Erythroblast (primary cell): ENCODE data around the gene SERGEF.

Experiments used
- DNase-seq, 2 experiments: peaks; one replicate each; lab custom pipeline; 2025; lab: John Stamatoyannopoulos, UW
- GATA1 ChIP-seq: IDR thresholded peaks from 2 replicates; pipeline ENCODE4 v1.6.1; 2011; ENCODE audit warnings: low read depth, mild to moderate bottlenecking, control low read depth, low read length, moderate library complexity
- POLR2A ChIP-seq: IDR thresholded peaks from 2 replicates; pipeline ENCODE4 v1.6.1; 2011; ENCODE audit warnings: mild to moderate bottlenecking, low read length

The SERGEF gene

GRCh38 chr11:17742019-17742418 is 270.8 kb downstream of the SERGEF start:
- TF ChIP-seq GATA1 (no peak), POLR2A (no peak)
- no peak for DNase-seq

- DNase-seq = no peak
- TF ChIP-seq POLR2A = no peak
- TF ChIP-seq GATA1 = no peak
These were observed 271.4 kb downstream of the SERGEF start for GRCh38 chr11:17741487-17741886.

- no peak for DNase-seq
- TF ChIP-seq GATA1 (no peak), POLR2A (no peak)
These were observed 272.1 kb downstream of the SERGEF start for GRCh38 chr11:17740649-17741235.

GRCh38 chr11:17739945-17740338 is 272.9 kb downstream of the SERGEF start:
- no peak for TF ChIP-seq GATA1
- no peak for TF ChIP-seq POLR2A
- DNase-seq = no peak

- TF ChIP-seq GATA1 (no peak), POLR2A (no peak)
- DNase-seq = no peak
These were observed 274.5 kb downstream of the SERGEF start for GRCh38 chr11:17738151-17738973.
